OCI-M2 (cell line): Measurements from ENCODE around the gene SLC6A7.

ENCODE experiments used
- DNase-seq: peaks from one replicate; lab custom pipeline; 2025; ENCODE audit not compliant: unreplicated experiment; lab: John Stamatoyannopoulos, UW

The SLC6A7 gene

GRCh38 chr5:150190503-150190979 is 679 bp downstream of the SLC6A7 start:
- DNase-seq, result no peak

DNA sequence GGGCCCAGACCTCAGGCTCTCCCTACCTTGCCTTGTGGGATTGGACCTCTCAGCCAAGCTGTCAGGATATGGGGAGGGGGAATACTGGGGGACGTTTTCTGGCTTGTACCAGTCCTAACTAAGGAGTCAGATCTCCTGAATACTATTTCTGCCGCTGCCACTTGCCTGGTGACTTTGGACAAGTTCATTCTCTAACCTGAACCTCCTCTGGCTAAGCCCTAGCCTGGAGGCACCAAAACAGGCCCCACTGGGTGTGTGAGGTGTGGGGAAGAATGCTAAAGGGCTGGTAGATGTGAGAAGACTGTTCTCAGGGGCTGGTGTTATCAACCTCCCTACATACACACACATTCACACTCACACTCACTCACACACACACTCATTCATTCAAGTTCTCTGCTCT is 1.1 kb downstream of the SLC6A7 start:
- DNase-seq, result no peak

GRCh38 chr5:150192462-150192861 is 2.6 kb downstream of the SLC6A7 start:
- DNase-seq, result no peak

- no peak for DNase-seq
These were observed 6.0 kb downstream of the SLC6A7 start for GRCh38 chr5:150195736-150196485.

DNA sequence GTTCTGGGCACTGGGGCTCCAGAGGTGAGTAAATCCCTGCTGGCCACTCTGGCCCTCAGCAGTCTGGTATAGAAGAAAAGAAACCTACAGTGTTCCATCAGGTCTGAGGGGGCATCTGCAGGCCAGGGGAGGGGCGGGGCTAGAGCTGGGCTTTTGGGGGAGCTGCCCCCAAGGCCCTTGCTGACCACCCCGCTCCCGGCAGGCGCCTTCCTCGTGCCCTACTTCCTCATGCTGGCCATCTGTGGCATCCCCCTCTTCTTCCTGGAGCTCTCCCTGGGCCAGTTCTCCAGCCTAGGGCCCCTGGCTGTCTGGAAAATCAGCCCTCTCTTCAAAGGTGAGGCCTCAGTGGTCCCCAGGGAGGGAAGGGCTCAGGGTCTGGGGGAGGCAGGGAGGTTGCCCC is 6.7 kb downstream of the SLC6A7 start:
- no peak for DNase-seq

- DNase-seq, result no peak
These were observed 7.1 kb downstream of the SLC6A7 start for GRCh38 chr5:150196986-150197385.

GRCh38 chr5:150197476-150197875 is 7.6 kb downstream of the SLC6A7 start:
- no peak for DNase-seq

- DNase-seq, result no peak
These were observed 12.6 kb downstream of the SLC6A7 start for GRCh38 chr5:150202501-150202900.

DNA sequence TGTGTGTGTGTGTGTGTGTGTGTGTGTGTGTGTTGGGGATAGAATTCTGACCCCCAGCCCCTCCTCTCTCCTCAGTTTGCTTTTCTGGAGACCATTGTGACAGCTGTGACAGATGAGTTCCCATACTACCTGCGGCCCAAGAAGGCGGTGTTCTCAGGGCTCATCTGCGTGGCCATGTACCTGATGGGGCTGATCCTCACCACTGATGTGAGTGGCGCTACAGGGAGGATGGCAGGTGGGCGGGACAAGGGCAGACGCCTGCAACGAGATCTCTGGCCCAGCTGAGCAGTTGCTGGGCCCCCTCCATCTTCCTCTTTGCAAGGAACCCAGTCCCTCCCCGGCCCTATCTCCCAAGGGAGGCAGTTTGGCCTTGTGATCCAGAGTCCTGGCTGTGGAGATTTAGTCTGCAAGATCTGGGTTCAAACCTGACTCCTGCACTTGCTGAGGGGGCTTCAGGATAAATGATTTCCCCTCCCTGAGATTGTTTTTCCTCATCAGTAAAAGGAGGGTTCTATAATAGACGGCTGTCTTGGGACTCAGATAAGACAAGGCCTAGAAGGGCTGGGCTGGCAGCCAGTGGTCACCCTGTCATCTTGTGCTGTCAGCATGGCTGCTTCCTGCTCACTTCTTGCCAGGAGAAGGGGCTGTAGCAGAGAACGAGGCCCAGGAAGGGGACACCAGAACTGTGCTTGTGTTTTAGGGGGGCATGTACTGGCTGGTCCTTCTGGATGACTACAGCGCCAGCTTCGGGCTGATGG is 14.1 kb downstream of the SLC6A7 start:
- no peak for DNase-seq

GRCh38 chr5:150204590-150204960 is 14.7 kb downstream of the SLC6A7 start:
- DNase-seq, result no peak

- DNase-seq, result no peak
These were observed 16.4 kb downstream of the SLC6A7 start for GRCh38 chr5:150206098-150206778.

DNA sequence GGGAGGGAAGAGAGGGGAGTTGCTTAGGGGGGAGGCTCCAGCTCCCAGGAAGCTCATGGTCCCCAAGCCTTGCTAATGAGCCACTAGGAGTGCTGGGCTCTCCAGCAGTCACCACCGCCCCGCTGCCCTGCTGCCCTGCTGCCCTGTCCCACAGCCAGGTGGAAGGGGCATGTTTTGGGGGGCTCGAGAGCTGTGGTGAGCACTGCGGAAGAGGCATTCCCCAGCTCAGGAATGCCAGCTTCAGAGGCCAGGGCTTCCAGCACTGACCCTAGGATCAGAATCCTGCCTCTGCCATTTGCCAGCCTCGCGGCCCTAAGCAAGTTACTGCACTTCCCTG is 16.9 kb downstream of the SLC6A7 start:
- no peak for DNase-seq

DNA sequence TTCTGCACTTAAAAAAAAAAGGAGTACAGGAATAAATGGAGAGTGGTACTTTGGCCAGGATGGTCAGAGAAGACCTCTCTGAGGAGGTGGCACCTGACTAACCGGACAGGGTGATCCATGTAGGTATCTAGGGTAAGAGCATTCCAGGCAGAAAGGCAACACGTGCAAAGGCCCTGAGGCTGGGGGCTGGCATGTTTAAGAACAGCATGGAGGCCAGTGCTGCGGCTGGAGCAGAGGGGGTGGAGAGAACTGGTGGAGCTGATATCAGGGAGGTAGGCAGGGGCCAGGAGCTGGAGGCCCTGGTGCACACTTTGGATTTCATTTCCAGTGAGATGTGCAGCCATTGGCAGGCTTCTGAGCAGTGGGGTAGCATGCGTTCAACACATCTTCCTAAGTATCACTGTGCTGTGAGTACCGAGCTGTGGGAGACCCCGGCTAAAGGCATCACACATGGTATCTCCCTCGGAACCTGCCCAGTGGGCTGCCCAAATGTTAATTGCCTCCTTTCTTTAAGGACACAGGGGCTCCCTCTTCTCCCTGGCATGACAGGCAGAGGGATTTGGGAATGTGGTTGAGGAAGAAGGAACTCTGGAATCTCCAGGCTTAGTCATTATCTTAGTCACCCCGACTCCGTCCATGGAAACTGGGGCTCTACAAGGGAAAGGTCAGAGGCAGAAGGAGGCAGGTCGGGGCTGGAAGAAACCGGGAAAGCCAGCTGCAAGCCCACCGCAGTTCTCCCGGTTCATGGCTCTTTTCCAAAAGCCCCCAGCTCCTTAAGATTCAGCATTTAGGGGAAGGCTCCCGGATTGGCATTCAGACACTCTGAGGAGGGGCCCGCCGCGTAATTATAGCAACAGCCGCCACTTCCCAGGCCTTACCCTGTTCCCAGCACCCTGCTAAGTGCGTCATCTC is 18.6 kb downstream of the SLC6A7 start:
- DNase-seq, result no peak

DNA sequence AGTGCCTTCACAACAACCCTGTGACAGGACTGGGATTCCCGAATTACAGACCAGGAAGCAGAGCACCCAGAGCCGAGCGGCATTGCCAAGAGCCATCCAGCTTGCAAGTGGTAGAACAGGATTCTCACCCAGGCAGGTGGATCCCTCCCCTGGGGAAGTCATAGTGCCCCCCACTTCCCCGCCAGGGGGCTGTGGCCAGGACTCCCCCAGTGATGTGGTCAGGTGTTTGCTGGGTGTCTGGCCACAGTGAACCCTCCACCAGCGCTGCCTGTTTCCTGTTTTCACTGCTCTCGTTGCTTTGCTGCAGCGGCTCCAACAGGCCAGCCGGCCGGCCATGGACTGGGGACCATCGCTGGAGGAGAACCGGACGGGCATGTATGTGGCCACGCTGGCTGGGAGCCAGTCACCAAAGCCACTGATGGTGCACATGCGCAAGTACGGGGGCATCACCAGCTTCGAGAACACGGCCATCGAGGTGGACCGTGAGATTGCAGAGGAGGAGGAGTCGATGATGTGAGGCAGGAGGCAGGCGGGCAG is 19.3 kb downstream of the SLC6A7 start:
- no peak for DNase-seq

- no peak for DNase-seq
These were observed 20.8 kb downstream of the SLC6A7 start for GRCh38 chr5:150210644-150211043.

GRCh38 chr5:150211156-150212030 is 21.5 kb downstream of the SLC6A7 start:
- DNase-seq, result no peak

DNA sequence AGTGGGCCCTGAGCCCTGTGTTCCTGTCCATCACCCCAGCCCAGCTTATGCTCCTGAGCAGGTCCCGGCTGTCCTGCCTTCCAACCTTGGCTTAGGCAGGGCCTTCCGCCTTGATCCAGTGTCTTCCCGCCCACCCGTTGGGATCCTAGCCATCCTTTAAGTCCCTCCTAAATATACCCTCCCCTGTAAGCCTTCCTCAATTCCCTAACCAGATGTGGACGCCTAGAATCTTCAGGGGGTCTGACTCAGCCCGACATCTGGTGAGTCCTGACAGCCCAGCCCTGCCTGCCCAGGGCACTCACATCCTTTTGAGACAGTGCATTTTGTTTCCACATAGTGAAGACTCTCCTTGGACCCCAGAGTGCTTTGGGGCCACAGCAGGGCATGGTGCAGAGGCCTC is 23.7 kb downstream of the SLC6A7 start:
- no peak for DNase-seq

- no peak for DNase-seq
These were observed 24.4 kb downstream of the SLC6A7 start for GRCh38 chr5:150214289-150214688.

- no peak for DNase-seq
These were observed 26.4 kb downstream of the SLC6A7 start for GRCh38 chr5:150215979-150216944.
